Effector memory CD8-positive, alpha-beta T cell (primary cell): Measurements from ENCODE around the gene SPATA21.
A peak's percentile ranks its signal among the peaks of the same experiment; 100 is the strongest.
"Not testable (repeated sequence)": the region's sequence is repeated elsewhere in the genome, so short reads cannot be mapped to it uniquely, and the experiment has no call there.

Source experiments
- ATAC-seq: fragments of 150-1000 bp; cut with Tn5 transposase; replicated peaks from 2 replicates; pipeline ENCODE4 v1.10.0; 2021; ENCODE audit warnings: mild to moderate bottlenecking, moderate library complexity
- DNase-seq, 3 experiments: peaks; one replicate each; pipeline ENCODE4 v3.0.0; 2021
- H3K27ac Mint-ChIP-seq, 2 donors: one replicate each; pipeline ENCODE4 v1.8.0; 2022; ENCODE audit warnings: mild to moderate bottlenecking in 2 of 2, mixed read lengths in 2 of 2, moderate library complexity in 2 of 2
- H3K27me3 Mint-ChIP-seq, 2 donors: one replicate each; pipeline ENCODE4 v1.8.0; 2022; ENCODE audit warnings: mixed read lengths in 2 of 2
- H3K36me3 Mint-ChIP-seq: one replicate; pipeline ENCODE4 v1.8.0; 2022; ENCODE audit warnings: mild to moderate bottlenecking, moderate library complexity, mixed read lengths; ENCODE audit not compliant: insufficient read depth
- H3K4me1 Mint-ChIP-seq, 2 donors: one replicate each; pipeline ENCODE4 v1.8.0; 2022; ENCODE audit warnings: low read depth in 2 of 2, mixed read lengths in 2 of 2
- H3K4me3 Mint-ChIP-seq, 2 donors: one replicate each; pipeline ENCODE4 v1.8.0; 2022; ENCODE audit warnings: mild to moderate bottlenecking in 2 of 2, mixed read lengths in 2 of 2, moderate library complexity in 2 of 2
- H3K9me3 Mint-ChIP-seq, 2 donors: one replicate each; pipeline ENCODE4 v1.8.0; 2022; ENCODE audit warnings: mixed read lengths in 2 of 2

Gene SPATA21

DNA sequence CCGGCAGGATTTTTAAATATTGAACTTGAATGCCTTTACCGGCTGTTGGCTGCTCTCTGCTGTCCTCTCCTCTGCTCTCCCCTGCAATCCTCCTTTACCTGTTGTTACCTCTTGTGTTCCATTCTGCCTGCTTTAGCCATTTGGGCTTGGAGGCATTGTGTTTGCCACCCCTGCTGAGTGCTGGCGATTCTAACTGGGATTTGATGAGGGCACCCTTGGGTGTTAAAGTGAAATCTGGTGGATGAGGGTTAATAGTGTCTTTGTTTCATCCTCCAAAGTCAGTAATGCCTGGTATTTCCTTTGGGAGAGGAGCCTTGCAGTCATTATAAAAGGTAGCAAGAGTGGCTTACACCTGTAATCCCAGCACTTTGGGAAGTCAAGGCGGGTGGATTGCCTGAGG lies 60.3 kb downstream of the SPATA21 start:
- Mint-ChIP-seq H3K4me3 (peak overlapping the region; percentile 2 to 55), H3K36me3 (peaks cover 55% of the 10 kb centered on the region), H3K27me3 (no peaks in the 10 kb centered on the region), H3K4me1 (peaks cover 56 to 69% of the 10 kb centered on the region in 2 donors), H3K9me3 (no peaks in the 10 kb centered on the region), H3K27ac (peak overlapping the region; percentile 65 to 77)
- DNase-seq: no peak
- no peak for ATAC-seq

DNA sequence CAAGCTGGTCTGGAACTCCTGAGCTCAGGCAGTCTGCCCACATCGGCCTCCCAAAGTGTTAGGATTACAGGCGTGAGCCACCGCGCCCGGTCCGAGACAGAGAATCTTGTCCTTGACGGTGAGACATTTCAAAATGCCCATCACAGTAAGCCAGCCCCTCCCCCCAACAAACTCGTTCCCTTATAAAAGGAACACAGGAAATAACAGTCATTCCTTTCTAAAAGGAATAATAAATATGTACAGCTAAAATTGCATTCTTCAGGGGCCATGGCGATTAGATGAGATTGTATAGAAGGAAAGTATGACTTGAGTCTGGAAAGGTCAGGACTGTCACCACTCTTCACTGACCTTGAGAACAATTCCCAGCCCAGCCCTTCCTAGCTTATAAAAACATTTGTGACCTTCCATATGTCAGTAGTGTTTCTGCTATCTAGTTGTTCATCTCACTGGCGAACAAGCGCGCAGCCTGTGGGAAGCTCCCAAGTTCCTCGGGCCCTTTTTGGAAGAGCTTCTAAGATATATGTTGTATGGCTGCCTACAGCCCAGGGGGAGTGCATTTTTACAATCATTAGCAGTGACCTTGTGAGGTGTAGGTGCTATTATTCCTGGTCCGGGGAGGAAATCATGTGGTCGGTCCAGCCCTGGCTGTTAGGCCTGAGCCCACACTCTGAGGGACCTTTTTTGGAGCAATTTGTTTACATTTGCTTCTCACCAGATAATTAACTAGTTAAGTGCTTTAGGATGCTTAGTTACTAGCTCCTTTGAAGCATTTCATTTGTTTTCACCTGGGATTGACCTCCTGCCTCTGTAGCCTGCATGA lies 61.5 kb downstream of the SPATA21 start:
- ATAC-seq: no peak
- H3K9me3 Mint-ChIP-seq: no peaks in the 10 kb centered on the region
- H3K4me1 Mint-ChIP-seq: peaks cover 63 to 71% of the 10 kb centered on the region in 2 donors
- no peak for DNase-seq
- peak overlapping the region; percentile 29 to 41 for H3K4me3 Mint-ChIP-seq
- peak overlapping the region; percentile 57 to 83 for H3K27ac Mint-ChIP-seq
- no peaks in the 10 kb centered on the region for H3K27me3 Mint-ChIP-seq
- peaks cover 62% of the 10 kb centered on the region for H3K36me3 Mint-ChIP-seq

DNA sequence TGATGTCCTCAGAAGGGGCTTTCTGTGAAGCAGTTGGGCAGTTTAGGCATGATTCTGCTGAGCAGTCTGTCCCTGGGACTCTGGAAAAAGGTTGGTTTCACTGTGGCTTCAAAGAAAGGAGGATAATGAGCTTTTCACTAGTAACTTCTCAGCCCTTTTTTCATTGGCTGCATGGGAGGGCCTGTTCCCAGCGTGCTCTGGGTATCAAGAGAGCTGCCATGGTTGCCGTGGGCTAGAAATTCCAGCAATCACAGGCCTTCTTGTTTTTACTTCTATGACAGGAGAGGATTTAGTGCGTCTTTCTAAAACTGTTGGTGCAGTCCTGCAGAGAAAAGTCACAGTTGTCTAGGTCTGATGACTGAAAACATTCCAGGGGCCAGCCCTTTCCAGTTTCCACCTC lies 63.0 kb downstream of the SPATA21 start:
- H3K4me3 Mint-ChIP-seq: peak overlapping the region in 1 of 2 donors; percentile 40
- H3K27me3 Mint-ChIP-seq: no peaks in the 10 kb centered on the region
- peak overlapping the region; percentile 33 to 57 for H3K27ac Mint-ChIP-seq
- H3K36me3 Mint-ChIP-seq: peaks cover 56% of the 10 kb centered on the region
- ATAC-seq (no peak), DNase-seq (no peak)
- no peaks in the 10 kb centered on the region for H3K9me3 Mint-ChIP-seq
- peaks cover 66 to 70% of the 10 kb centered on the region in 2 donors for H3K4me1 Mint-ChIP-seq

DNA sequence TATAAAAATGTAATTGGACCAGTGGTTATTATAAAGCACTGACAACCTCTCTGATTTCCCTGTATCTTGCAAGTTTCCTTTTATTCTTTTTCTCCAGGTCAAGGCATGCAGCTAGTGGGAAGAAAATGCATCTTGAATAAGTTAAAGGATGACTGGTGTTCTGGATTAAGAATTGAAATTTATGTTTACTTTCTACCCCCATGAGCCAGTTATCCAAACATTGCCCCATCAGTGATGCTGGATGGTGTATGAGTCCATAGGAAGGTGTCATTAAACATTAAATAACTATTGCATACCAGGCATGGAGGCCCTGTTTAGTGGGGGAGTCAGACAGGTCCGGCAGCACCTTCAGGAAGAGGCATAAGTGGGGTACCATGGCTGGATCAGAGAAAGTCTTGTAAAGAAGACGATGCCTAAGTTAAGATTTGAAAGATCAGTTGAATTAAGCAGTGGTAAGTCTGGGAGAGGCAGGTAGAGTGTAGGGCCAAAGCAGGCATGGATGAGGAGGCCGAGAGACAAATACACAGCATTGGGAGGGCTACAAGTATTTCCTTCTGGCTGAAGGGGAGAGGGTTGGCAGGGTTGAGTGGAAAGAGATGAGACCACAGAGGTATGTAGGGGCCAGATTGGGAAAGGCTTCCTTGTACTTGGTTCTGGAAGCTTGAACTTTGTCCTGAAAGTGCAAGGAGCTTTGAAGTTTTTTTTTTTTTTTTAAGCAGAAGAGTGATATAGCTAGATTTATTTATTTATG lies 64.5 kb downstream of the SPATA21 start:
- Mint-ChIP-seq H3K4me3 (peak overlapping the region; percentile 67 to 68), H3K9me3 (no peaks in the 10 kb centered on the region), H3K27me3 (no peaks in the 10 kb centered on the region), H3K36me3 (peaks cover 53% of the 10 kb centered on the region), H3K4me1 (peaks cover 70 to 74% of the 10 kb centered on the region in 2 donors), H3K27ac (peak overlapping the region in 1 of 2 donors; percentile 83)
- no peak for DNase-seq
- ATAC-seq: no peak

DNA sequence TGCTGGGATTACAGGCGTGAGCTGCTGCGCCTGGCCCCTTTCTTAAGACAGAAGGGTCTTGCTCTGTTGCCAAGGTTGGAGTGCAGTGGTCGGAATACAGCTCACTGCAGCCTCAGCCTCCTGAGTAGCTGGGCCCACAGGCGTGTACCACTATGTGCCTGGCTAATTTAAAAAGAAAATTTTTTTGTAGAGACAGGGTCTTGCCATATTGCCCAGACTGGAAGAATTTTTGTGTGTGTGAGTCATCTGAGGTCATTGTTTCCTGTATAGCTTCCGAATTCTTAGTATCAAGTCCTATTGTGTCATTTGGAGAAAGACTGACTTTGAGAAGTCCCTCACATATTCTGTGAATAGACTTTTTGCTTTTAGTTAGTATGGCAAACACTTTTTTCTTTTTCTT lies 65.5 kb downstream of the SPATA21 start:
- DNase-seq (no peak), ATAC-seq (no peak)
- Mint-ChIP-seq H3K27me3 (no peaks in the 10 kb centered on the region), H3K27ac (peak overlapping the region; percentile 78 to 83), H3K4me3 (peak overlapping the region; percentile 67 to 68), H3K9me3 (no peaks in the 10 kb centered on the region), H3K4me1 (peaks cover 64 to 65% of the 10 kb centered on the region in 2 donors), H3K36me3 (peaks cover 52% of the 10 kb centered on the region)

DNA sequence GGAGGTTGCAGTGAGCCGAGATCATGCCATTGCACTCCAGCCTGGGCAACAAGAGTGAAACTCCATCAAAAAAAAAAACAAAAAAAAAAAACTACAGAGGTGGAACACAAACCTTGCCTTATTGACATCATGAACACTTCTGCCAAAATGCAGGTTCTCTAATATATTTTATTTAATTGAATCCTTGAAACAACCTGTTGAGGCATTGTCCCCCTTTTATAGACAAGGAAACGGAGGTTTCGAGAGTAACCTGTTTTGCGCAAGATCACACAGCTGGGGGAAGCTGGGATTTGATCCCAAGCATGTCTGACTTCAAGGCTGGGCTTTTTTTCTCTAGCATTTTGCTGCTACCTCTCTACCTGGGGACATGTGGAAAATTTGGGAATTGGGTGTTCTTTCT lies 67.4 kb downstream of the SPATA21 start:
- peak overlapping the region; percentile 98 for H3K4me3 Mint-ChIP-seq
- ATAC-seq (no peak), DNase-seq (no peak)
- no peak overlapping the region for H3K27ac Mint-ChIP-seq
- H3K9me3 Mint-ChIP-seq: no peaks in the 10 kb centered on the region
- H3K36me3 Mint-ChIP-seq: peaks cover 39% of the 10 kb centered on the region
- no peaks in the 10 kb centered on the region for H3K27me3 Mint-ChIP-seq
- H3K4me1 Mint-ChIP-seq: peaks cover 48 to 52% of the 10 kb centered on the region in 2 donors

DNA sequence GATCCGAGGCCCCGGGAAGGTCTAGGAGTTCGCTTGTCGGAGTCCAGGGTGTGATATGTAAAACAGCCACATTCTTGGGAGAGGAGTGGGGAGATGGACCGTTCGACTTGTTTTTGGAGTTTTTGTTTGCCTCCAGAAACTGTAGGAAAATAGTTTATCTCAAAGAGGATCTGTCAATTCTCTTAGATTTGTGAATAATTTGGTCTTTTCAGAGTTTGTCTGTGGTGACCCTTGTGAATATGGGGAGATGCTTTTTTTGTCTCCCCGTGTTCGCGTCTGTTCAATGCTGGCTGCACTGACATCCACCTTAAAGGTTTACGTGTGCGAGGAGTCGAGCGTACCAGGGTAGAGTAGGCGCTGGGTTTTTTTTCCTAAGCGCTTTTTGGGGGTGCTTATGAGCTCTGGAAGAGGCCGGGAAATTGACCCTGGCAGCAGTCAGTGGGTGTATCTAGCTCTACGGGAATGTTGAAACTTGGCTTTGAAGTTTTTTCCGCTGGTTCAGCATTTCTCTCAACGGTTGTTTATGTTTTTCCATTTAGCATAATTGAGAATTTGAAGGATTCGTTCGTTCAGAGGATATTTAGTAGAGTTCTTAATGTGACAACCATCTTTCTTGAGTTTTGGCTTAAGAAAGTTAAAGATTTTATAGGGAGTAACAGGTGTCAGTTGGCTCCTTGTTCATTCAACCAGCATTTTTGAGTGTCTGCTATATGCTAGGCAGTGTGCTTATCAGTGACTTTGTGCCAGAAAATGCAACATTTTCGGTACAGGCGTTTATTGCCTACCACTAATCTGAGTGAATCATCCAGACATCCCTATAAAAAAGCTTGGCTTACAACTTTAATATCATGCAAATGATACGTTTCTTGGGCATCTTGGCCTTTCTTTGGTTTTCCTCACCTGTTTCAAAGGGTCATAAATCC lies 69.0 kb downstream of the SPATA21 start:
- H3K36me3 Mint-ChIP-seq: peaks cover 31% of the 10 kb centered on the region
- peak overlapping the region; percentile 98 to 99 for H3K27ac Mint-ChIP-seq
- no peak for ATAC-seq
- no peaks in the 10 kb centered on the region for H3K27me3 Mint-ChIP-seq
- H3K9me3 Mint-ChIP-seq: no peaks in the 10 kb centered on the region
- H3K4me1 Mint-ChIP-seq: peaks cover 38 to 42% of the 10 kb centered on the region in 2 donors
- peak overlapping the region; percentile 98 for H3K4me3 Mint-ChIP-seq
- DNase-seq: peak in 1 of 3 experiments; percentile 7

DNA sequence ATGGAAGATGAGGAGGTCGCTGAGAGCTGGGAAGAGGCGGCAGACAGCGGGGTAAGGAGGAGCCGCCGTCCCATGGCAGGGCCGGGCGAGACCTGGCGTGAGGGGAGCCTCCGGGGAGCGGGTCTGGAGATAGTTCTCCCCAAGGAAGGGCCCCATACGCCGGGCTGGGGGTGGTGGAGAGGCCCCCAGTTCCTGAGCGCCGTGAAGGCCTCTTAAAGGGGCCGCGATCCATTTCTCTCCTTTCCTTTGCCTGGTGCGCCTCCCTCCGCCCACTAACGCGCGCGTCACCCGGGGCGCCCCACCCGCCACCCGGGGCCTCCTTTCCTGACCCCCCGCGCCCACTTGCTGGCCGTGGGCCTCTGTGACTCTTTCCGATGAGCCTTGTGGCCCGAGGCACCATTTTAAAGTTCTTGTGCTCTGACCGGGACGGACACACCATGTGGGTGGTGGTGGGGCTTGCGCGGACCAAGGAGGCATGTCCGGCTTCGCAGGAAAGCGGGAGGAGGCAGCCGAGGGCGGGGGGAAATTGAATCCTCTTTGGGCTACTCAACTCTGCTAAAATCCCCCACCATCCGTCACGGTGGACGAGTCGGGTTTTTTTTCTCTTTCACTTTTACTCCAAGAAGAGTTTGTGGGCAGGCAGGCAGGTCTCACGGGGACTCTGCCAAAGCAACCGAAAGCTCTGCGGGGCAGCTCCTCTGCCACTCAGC lies 69.8 kb downstream of the SPATA21 start:
- H3K9me3 Mint-ChIP-seq: no peaks in the 10 kb centered on the region
- peaks cover 32 to 36% of the 10 kb centered on the region in 2 donors for H3K4me1 Mint-ChIP-seq
- H3K36me3 Mint-ChIP-seq: peaks cover 27% of the 10 kb centered on the region
- DNase-seq: peak; percentile 81 to 86 (median 82)
- peak overlapping the region; percentile 98 for H3K4me3 Mint-ChIP-seq
- ATAC-seq: peak; percentile 70
- H3K27ac Mint-ChIP-seq: peak overlapping the region; percentile 98 to 99
- H3K27me3 Mint-ChIP-seq: no peaks in the 10 kb centered on the region

DNA sequence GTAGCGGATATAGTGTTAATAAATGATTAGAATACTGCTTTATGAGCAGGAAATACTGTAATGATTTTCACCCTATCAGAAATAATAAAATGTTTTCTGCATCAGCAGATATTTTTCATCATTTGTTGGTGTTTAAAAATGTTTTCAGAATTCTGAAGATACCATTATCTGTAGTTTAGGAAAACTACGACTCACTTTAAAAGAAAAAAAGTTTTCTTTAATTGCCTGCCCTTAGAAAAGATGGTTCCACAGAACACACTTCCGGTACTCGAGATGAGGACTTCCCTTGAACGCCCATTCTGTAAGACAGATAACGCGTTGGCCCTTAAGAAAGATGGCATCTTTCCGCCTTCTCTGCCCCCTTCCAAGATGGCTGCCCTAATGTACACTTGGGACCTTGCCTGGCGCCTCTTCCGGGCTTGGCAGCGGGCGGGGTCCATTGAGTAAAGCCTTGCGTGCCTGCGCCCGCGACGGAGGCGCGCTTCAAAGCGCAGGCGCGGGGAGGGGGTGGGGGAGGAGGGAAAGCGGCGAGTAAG lies 70.4 kb downstream of the SPATA21 start, which contains the start of gene SZRD1:
TSS of gene SZRD1 (plus strand) at position 521 of the 536 bp plus-strand sequence. CDS start 16 bp downstream, outside the sequence.
- peak within 1 kb of the TSS; percentile 98 to 99 for H3K27ac Mint-ChIP-seq
- peak; percentile 85 for ATAC-seq
- peaks cover 22% of the 10 kb centered on the region for H3K36me3 Mint-ChIP-seq
- peak; percentile 93 to 95 (median 93) for DNase-seq
- peak within 1 kb of the TSS; percentile 98 for H3K4me3 Mint-ChIP-seq
- no peaks in the 10 kb centered on the region for H3K9me3 Mint-ChIP-seq
- peaks cover 25 to 29% of the 10 kb centered on the region in 2 donors for H3K4me1 Mint-ChIP-seq
- H3K27me3 Mint-ChIP-seq: no peaks in the 10 kb centered on the region

DNA sequence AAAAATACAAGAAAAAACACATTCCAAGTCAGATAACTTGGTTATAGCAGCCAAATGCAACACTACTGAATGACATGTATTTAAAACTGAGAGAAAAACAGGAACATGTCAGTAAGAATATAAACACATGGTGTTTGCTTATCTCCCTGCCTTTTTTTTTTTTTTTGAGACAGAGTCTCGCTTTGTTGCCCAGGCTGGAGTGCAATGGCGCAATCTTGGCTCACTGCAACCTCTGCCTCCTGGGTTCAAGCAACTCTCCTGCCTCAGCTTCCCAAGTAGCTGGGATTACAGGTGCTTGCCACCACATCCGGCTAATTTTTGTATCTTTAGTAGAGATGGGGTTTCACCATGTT lies 72.1 kb downstream of the SPATA21 start:
- Mint-ChIP-seq H3K36me3 (peaks cover 18% of the 10 kb centered on the region), H3K4me1 (peaks cover 16 to 19% of the 10 kb centered on the region in 2 donors)
- H3K27me3 Mint-ChIP-seq, DNase-seq, ATAC-seq, H3K9me3 Mint-ChIP-seq, H3K4me3 Mint-ChIP-seq, H3K27ac Mint-ChIP-seq: not testable (repeated sequence)

DNA sequence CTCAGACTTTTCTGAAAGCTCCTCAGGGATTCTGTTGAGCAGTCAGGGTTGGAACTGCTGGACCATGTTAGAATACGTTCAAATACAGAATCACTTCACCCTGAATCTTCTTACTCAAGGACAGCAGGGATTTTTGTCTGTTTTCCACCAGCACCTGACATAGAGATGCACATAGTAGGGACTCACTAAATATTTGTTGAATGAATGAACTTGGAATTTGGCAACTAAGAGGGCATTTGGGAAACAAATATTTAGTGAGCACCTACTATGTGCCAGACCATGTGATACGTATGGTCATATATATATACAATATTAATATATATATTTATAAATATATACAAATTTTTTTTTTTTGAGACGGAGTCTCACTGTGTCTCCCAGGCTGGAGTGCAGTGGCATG lies 80.4 kb downstream of the SPATA21 start:
- H3K9me3 Mint-ChIP-seq: no peaks in the 10 kb centered on the region
- no peak overlapping the region for H3K27ac Mint-ChIP-seq
- no peak for ATAC-seq

DNA sequence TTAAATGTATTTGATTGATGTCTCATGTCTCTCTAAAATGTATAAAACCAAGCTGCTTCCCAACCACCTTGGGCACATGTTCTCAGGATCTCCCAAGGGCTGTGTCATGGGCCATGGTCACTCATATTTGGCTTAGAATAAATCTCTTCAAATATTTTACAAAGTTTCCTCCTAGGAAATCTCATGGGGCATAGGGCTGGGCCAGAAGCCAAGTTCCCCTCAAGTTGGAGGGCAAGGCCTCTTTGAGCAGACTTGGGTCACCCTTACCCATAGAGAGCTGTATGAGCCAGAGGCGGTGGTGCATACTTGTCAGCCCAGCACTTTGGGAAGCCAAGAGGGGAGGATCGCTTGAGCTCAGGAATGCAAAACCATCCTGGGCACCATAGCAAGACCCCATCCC lies 82.6 kb downstream of the SPATA21 start:
- DNase-seq: no peak
- no peak for ATAC-seq
- peaks cover 11% of the 10 kb centered on the region for H3K36me3 Mint-ChIP-seq
- no peak overlapping the region for H3K4me3 Mint-ChIP-seq
- H3K27me3 Mint-ChIP-seq: no peaks in the 10 kb centered on the region
- no peak overlapping the region for H3K27ac Mint-ChIP-seq
- peaks cover 19 to 20% of the 10 kb centered on the region in 2 donors for H3K4me1 Mint-ChIP-seq
- H3K9me3 Mint-ChIP-seq: no peaks in the 10 kb centered on the region

More for the DNA sequence above, 80.4 kb downstream of the SPATA21 start:
- no peak for DNase-seq
- Mint-ChIP-seq H3K36me3 (peaks cover 10% of the 10 kb centered on the region), H3K4me3 (no peak overlapping the region), H3K4me1 (peaks cover 0 to 2% of the 10 kb centered on the region in 2 donors), H3K27me3 (no peaks in the 10 kb centered on the region)
